Stimulated activated CD8-positive, alpha-beta memory T cell treated with anti-CD3 and anti-CD28 coated beads, Interleukin-15, amount 100 ng/mL, for 4 hours (primary cell): ENCODE results near the gene ARHGEF2.
"Not testable (repeated sequence)": the region's sequence is repeated elsewhere in the genome, so short reads cannot be mapped to it uniquely, and the experiment has no call there.

Experiments used
- DNase-seq, 2 donors: peaks; one replicate each; pipeline ENCODE4 v3.0.0-alpha.2; 2020; ENCODE audit warnings: low read depth in 2 of 2

The ARHGEF2 gene

GRCh38 chr1:155990005-155990739 lies 11.8 kb upstream of the ARHGEF2 start:
- DNase-seq = no peak

DNA sequence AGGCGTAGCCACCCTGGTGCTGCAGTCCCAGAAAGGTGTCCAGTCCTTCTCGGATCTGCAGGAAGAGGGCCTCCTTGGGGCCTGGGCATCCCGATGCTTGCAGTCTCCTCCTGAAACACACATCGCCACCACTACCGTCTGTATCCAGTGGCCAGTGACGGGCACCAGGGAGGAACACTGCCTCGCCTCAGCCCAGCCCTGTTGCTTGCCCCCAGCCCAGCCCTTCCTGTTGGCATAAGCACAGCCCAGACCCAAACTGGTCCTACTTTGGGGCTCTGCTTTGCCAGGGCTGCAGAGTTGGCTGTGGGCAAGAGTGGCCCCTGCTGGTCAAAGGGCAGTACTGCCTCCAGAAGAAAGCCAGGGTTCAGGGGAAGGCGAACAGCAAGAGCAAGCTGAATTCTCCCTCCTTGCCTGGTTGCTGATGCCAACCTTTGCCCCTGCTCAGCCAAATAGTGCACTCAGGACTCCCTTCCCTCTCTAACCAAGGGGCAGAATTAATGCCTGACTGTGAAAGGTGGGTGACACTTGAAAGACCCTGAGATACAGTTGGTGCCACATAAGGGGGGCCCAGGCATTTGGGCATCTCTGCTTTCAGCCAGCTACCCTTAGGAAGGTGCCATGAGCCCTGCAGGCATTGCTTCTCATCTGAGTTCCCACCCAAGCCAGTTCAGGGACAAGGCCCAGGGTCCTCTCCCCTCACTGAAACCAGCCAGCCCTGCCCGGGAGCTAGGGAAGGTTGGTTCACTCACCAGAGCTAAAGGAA lies 11.1 kb upstream of the ARHGEF2 start:
- DNase-seq = peak; percentile 51 to 60

- DNase-seq = not testable (repeated sequence)
Observed at GRCh38 chr1:155984903-155985645, 6.7 kb upstream of the ARHGEF2 start.

DNA sequence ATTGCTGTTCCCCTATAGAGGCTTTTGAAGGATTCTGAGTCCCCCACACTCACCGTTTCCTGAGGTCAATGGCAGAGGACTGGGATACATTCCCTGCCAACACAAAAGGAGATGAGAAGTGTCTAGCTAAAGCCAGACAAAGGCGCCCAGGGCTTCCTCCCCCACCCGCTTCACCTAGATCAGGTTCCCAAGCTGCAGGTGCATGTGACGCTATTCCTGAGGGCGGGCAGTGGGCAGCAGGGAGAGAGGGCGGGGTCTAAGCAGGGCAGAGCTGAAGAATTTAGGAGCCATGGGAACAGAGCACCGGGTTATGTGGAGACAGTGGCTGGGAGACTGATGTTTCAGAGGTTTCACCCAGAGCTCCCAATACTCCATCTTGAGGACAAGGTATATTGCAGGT lies 6.0 kb upstream of the ARHGEF2 start:
- DNase-seq = no peak

- no peak for DNase-seq
Observed at GRCh38 chr1:155983191-155984024, 5.1 kb upstream of the ARHGEF2 start.

DNA sequence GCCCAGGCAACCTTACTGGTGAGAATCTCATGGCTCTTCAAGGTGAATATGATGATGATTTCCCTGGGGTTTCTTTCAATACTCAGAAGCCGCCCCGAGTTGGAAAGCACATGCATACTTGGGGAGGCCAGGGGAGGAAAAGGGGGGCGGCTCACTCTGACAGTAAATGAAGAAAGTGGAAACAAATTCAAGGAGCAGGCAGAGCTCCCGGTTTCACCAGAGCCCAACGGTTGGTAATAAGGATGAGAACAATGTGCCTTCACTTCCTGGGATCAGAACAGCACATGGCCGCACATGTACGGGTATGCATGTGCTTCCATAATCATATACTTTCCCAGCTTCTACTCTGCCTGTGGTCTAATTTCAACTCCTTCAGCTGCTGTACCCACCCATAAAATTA lies 3.8 kb upstream of the ARHGEF2 start:
- no peak for DNase-seq

GRCh38 chr1:155981266-155982088 lies 3.1 kb upstream of the ARHGEF2 start:
- DNase-seq = no peak

DNA sequence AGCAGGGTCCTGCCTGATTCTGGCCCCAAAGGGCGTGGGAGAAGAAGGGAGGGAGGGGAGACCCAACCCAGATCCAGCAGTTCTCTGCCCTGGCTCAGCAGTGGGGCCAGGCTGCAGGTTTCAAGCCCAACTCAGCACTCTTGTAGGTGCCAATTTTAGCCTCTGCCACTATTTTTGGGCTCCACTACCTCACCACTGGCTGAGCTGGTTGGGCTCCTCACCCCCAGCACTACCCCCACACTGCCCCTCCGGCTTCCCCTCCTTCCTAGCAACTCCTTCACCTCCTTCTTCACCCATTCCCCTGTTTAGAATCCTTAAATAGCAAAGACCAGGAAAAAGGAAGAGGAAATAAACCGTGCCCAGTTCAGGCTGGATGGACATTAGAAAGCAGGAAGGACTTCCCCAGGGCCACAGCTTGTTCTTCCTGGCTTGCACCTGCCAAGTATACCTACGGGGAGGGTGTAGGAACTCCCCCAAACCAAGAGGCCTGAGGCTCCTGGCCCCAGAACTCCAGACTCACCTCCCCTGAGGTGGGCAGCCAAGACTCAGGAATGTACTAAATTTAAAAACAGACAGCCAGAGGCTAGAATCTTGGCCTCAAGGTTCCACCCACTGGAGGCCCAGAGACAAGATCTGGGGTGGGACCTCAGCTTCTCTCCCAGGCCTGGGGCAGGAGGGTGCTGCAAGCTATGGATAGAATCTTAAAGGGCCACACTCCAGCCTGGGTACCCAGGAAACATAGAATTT lies 1.4 kb upstream of the ARHGEF2 start:
- no peak for DNase-seq

- DNase-seq = no peak
Observed at GRCh38 chr1:155978973-155979429, 654 bp upstream of the ARHGEF2 start.

- DNase-seq = peak; percentile 70 to 71
Observed at GRCh38 chr1:155977690-155978324, 540 bp downstream of the ARHGEF2 start.

DNA sequence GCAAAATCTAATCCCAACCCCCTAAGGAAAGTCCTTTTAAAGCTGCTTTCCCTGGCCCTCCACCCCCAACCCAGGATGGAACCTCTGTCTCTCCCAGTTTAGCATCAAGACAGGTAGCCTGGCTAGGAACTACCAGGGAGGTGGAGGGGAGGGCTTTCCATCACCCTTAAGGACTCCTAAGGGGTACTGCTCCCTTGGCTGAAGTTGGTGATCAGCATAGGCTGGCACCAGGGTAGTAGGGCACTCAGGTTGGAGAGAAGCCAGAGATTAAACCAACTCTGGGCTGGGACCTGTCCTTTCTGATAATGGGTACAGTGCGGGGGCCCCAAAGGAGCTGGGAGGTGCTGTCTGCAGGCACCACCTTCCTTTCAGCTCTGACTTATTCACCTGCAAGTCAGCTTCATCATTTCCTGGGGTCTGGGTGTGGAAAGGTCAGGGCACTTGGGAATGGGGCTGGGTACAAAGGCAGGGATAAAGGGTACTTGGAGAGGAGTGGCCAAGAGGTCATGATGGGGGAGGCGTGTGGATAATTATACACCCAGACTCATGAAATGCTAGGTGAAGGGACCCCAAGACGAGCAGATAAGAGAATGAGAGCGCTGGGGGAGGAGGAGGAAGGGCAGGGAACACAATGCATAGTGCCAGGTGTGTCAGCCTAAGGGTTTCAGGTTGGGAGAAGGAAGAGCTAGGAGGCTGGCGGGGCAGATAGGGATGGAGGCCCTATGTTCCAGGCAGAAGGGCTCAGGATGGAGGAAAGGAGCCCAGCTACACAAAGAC lies 1.2 kb downstream of the ARHGEF2 start:
- DNase-seq = no peak

- peak; percentile 48 to 49 for DNase-seq
Observed at GRCh38 chr1:155976062-155976912, 2.1 kb downstream of the ARHGEF2 start.

DNA sequence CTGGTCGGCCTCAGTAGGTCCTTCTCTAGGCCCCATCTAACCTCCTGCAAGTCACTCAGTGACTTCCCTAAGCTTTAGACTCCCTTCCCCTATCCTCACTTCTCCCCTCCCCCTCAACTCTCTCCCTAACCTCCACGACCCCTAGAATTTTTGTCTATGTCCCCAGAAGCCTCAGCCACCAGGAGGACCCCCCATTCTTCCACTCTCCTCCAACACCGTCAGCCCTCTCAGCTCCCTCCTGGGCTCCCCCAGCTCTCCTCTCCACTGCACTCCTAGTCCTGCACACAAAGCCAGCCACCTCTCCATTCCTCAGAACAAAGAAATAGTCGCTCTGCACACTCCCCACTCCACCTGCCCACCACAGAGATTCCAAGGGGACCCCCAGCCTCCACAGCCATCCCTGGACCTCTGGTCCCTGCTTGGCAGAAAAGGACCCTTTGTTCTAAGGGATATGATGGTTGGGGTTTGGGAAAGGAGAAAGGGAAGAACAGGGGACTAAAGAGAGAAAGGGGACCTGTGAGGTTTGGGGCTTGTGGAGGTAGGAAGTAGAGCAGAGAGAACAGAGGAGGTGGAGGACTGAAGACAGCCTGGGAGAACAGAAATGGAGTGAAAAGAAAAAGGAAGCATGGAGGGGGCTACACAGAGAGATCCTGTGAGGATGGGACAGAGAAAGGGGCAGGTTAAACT lies 2.8 kb downstream of the ARHGEF2 start:
- no peak for DNase-seq

DNA sequence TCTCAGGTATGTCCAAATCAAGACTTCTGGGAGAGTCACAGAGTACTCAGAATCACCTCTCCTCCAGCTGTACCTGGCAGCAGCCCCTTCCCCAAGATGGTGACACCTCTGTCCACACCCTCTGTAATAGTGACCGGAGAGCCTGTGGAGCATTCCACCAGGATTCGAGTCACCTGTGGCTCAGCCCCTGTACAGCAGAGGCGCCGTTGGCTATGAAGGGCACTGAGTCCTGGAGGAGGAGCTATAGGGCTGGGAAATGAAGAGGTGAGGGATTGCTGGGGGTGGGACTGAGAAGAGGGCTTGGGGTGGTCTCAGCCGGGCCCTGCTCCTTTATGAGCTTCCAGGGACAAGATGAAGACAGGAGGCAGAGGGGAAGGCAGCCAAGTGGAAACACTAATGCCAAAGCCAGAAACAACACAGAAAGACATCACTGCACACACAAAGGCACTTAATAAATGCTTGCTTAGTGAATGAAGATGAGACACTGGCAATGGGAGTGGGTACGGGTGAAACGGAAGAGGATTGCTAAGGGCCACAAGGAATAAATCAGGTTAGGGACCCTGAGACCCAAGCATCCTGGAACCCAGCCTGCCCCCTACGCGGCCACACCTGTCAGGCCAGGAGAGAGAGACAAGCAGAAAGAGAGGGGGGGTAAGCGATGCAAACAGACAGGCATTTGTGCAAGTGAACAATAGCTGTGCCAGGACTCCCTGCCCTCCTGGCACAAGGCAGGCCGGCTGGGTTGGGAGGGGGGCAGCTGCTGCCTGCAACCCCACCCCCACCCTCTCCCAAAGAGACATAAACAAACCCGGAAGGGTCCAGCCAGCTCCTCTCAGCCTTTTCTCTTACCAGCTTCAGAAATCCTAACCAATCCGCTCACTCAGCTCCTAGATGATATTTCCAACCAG lies 3.9 kb downstream of the ARHGEF2 start:
- no peak for DNase-seq

- DNase-seq = no peak
Observed at GRCh38 chr1:155973723-155974122, 4.6 kb downstream of the ARHGEF2 start.
